ENCODE results near the gene LETMD1.

The LETMD1 gene

DNA sequence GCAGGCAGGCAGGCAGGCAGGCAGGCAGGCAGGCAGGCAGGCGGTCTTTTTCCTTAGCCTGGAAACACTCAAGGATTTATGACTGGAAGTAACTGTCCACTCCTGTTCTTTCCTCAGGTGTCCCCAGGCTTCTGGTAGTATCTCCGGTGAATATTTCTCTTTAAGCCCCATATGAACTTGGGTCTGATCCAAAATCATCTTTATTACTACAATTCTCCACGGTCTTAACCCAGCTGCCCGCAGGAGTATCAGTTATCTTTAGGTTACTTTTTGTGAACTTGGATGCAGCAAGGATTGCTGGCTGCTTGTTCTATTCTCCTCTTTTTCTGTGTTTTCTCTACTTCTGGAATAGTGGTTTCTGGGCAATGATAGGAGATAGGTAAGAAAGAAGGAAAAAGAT lies 32.0 kb downstream of the LETMD1 start:
- no peak for DNase-seq

- DNase-seq, result no peak
These were observed 33.3 kb downstream of the LETMD1 start for GRCh38 chr12:51081421-51081820.

GRCh38 chr12:51082561-51083125 lies 34.5 kb downstream of the LETMD1 start:
- no peak for DNase-seq

DNA sequence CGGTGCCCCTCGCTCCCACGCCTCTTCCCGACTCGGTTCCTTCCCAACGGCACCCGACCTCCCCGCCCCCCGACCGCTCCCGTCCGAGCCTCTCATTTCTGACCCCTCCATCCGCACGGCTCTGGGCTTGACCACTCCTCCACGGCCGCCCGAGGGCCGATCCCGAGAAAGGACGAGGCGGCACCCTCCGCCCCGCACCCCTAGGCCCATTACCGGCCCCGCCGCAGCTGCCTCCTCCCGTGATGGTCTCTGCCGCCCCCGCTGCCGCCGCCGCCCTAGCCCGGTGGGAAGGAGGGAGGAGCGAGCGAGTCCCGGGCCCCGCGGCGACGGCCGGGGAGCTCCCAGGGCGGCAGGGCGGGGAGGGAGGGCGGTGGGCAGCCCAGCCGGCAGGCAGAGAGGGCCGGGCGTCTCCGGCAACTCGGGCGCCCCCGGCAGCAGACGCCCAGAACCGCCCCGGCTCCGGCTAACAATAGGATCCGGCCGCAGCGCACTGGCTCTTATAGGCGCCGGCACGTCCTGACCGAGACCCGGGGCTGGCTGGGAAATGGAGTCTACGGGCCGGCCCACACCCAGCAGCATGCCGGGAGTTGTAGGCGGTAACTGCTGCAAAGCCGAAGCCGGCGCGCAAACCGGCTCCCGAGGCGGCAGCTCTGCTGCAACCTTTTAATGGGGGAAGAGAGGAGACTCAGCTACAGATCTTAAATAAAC lies 35.2 kb downstream of the LETMD1 start, which contains the start of gene CSRNP2:
Gene CSRNP2, minus strand, starts transcription at position 471 of the 708 bp plus-strand sequence. CDS start 7,035 bp downstream, outside the sequence.
- peak; percentile 94 for DNase-seq

DNA sequence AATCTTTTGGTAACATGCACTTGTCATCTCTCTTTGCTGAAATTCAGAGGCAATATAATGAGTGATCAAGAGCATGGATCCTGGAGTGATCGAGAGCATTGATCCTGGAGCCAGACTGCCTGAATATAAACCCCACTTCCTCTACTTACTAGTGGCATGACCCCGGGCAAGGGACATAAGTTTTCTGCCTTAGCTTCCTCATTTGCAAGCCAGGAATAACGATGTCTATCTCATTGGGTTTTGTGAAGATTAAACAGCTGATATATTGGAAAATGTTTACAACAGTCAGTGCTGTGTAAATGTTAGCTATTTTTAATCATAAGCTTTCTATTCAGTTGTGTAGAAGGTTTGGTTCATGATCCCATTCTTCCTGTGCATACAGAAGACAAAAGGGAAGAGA lies 37.6 kb downstream of the LETMD1 start:
- DNase-seq, result no peak

DNA sequence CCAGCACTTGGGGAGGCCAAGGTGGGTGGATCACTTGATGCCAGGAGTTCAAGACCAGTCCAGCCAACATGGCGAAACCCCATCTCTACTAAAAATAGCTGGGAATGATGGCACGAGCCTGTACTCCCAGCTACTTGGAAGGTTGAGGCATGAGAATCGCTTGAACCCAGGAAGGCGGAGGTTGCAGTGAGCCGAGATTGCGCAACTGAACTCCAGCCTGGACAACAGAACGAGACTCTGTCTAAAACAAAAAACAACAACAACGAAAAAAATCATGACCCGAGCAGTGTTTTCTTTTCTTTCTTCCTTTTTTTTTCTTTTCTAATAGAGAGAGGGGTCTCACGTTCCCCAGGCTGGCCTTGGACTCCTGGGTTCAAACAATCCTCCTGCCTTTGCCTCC lies 38.8 kb downstream of the LETMD1 start:
- no peak for DNase-seq

- no peak for DNase-seq
These were observed 39.7 kb downstream of the LETMD1 start for GRCh38 chr12:51087818-51088217.

GRCh38 chr12:51090705-51091229 lies 42.6 kb downstream of the LETMD1 start:
- no peak for DNase-seq

- no peak for DNase-seq
These were observed 50.5 kb downstream of the LETMD1 start for GRCh38 chr12:51098611-51099010.

GRCh38 chr12:51103977-51104376 lies 55.9 kb downstream of the LETMD1 start:
- DNase-seq, result no peak

GRCh38 chr12:51108136-51108535 lies 60.0 kb downstream of the LETMD1 start:
- no peak for DNase-seq
